HEK293 (cell line): ENCODE results near the gene RAB13.

Experiments used
- CTCF ChIA-PET: fragments of 350-600 bp; formaldehyde crosslinking; extraction: SDS; loops from one replicate; lab custom pipeline; 2021; ENCODE audit warnings: antibody characterized with exemption; lab: Yijun Ruan, JAX
- POLR2A ChIA-PET: fragments of 300-600 bp; formaldehyde crosslinking; extraction: SDS; loops from one replicate; lab custom pipeline; 2020; ENCODE audit warnings: antibody characterized with exemption, inconsistent platforms; lab: Yijun Ruan, JAX
- H3K27ac ChIP-seq: fragments of 200-500 bp; sonication (Bioruptor generic); 2 replicates; pipeline ENCODE4 v1.5.1; 2014; ENCODE audit warnings: low read depth, low read length, control low read depth, inconsistent platforms; ENCODE audit errors: extremely low read depth
- H3K36me3 ChIP-seq, 2 experiments: fragments of 200-500 bp in 1 of 2; sonication (Bioruptor generic) in 1 of 2; 1 replicate in 1 of 2; 2 replicates in 1 of 2; pipeline ENCODE4 v1.5.1; 2014 to 2017; ENCODE audit warnings: inconsistent platforms in 2 of 2, low read length in 2 of 2; ENCODE audit not compliant: control insufficient read depth in 2 of 2, insufficient read depth in 1 of 2
- H3K4me1 ChIP-seq: fragments of 200-500 bp; sonication (Bioruptor generic); 2 replicates; pipeline ENCODE4 v1.5.1; 2014; ENCODE audit warnings: mild to moderate bottlenecking, low read length, inconsistent platforms; ENCODE audit not compliant: control insufficient read depth, insufficient read depth
- H3K4me3 ChIP-seq: 2 replicates; pipeline ENCODE4 v1.5.1; 2011; ENCODE audit warnings: low read depth, mild to moderate bottlenecking, control low read depth, low read length, moderate library complexity
- H3K9me3 ChIP-seq: fragments of 200-500 bp; sonication (Bioruptor generic); 2 replicates; pipeline ENCODE4 v1.5.1; 2014; ENCODE audit warnings: low read depth, low read length, inconsistent platforms; ENCODE audit not compliant: control insufficient read depth, insufficient read depth
- HOXC10 ChIP-seq: sonication (generic); formaldehyde crosslinking; IDR thresholded peaks from 2 replicates; pipeline ENCODE4 v1.8.1; 2023; ENCODE audit warnings: mild to moderate bottlenecking, missing genetic modification reagents
- OVOL3 ChIP-seq: fragments of 450-650 bp; formaldehyde crosslinking; IDR thresholded peaks from 2 replicates; pipeline ENCODE4 v1.5.1; 2016; ENCODE audit warnings: missing biosample characterization, missing genetic modification characterization
- WT1 ChIP-seq: fragments of 450-650 bp; formaldehyde crosslinking; IDR thresholded peaks from 2 replicates; pipeline ENCODE4 v1.5.1; 2016; ENCODE audit warnings: missing biosample characterization, missing genetic modification characterization
- ZBTB21 ChIP-seq: fragments of 450-650 bp; formaldehyde crosslinking; IDR thresholded peaks from 2 replicates; pipeline ENCODE4 v1.5.1; 2017; ENCODE audit warnings: missing biosample characterization, missing genetic modification characterization
- ZBTB7A ChIP-seq: fragments of 450-650 bp; formaldehyde crosslinking; IDR thresholded peaks from 2 replicates; pipeline ENCODE4 v1.5.1; 2016; ENCODE audit warnings: low read depth, missing biosample characterization, missing genetic modification characterization
- ZBTB8A ChIP-seq: fragments of 450-650 bp; formaldehyde crosslinking; IDR thresholded peaks from 2 replicates; pipeline ENCODE4 v1.5.1; 2016; ENCODE audit warnings: missing biosample characterization, missing genetic modification characterization
- ZFHX2 ChIP-seq: fragments of 450-650 bp; formaldehyde crosslinking; conservative IDR thresholded peaks from 2 replicates; pipeline ENCODE4 v1.5.1; 2016; ENCODE audit warnings: missing biosample characterization, missing genetic modification characterization
- ZNF133 ChIP-seq: fragments of 450-650 bp; formaldehyde crosslinking; IDR thresholded peaks from 2 replicates; pipeline ENCODE4 v1.5.1; 2016; ENCODE audit warnings: missing biosample characterization, missing genetic modification characterization
- ZNF16 ChIP-seq: fragments of 450-650 bp; formaldehyde crosslinking; IDR thresholded peaks from 2 replicates; pipeline ENCODE4 v1.5.1; 2016; ENCODE audit warnings: low read depth, missing biosample characterization, missing genetic modification characterization
- ZNF239 ChIP-seq: fragments of 450-650 bp; formaldehyde crosslinking; IDR thresholded peaks from 2 replicates; pipeline ENCODE4 v1.5.1; 2016; ENCODE audit warnings: missing biosample characterization, missing genetic modification characterization
- ZNF292 ChIP-seq: fragments of 450-650 bp; formaldehyde crosslinking; IDR thresholded peaks from 2 replicates; pipeline ENCODE4 v1.5.1; 2016; ENCODE audit warnings: low read depth, missing biosample characterization, missing genetic modification characterization, borderline replicate concordance
- ZNF514 ChIP-seq: fragments of 450-650 bp; formaldehyde crosslinking; IDR thresholded peaks from 2 replicates; pipeline ENCODE4 v1.5.1; 2016; ENCODE audit warnings: missing biosample characterization, missing genetic modification characterization
- ZNF521 ChIP-seq: fragments of 450-650 bp; formaldehyde crosslinking; IDR thresholded peaks from 2 replicates; pipeline ENCODE4 v1.5.1; 2017; ENCODE audit warnings: missing biosample characterization, mild to moderate bottlenecking, missing genetic modification characterization
- ZNF529 ChIP-seq: fragments of 450-650 bp; formaldehyde crosslinking; IDR thresholded peaks from 2 replicates; pipeline ENCODE4 v1.5.1; 2017; ENCODE audit warnings: missing genetic modification characterization, missing biosample characterization; ENCODE audit not compliant: insufficient replicate concordance
- ZNF530 ChIP-seq: fragments of 450-650 bp; formaldehyde crosslinking; IDR thresholded peaks from 2 replicates; pipeline ENCODE4 v1.5.1; 2016; ENCODE audit warnings: low read depth, missing biosample characterization, missing genetic modification characterization
- ZNF548 ChIP-seq: fragments of 450-650 bp; formaldehyde crosslinking; IDR thresholded peaks from 2 replicates; pipeline ENCODE4 v1.5.1; 2016; ENCODE audit warnings: missing biosample characterization, missing genetic modification characterization
- ZNF555 ChIP-seq: fragments of 450-650 bp; formaldehyde crosslinking; conservative IDR thresholded peaks from 2 replicates; pipeline ENCODE4 v1.5.1; 2017; ENCODE audit warnings: missing biosample characterization, mild to moderate bottlenecking, missing genetic modification characterization, inconsistent platforms
- ZNF561 ChIP-seq: fragments of 450-650 bp; IDR thresholded peaks from 2 replicates; pipeline ENCODE4 v1.5.1; 2018; ENCODE audit warnings: missing biosample characterization, missing genetic modification characterization, borderline replicate concordance
- ZNF629 ChIP-seq: fragments of 450-650 bp; formaldehyde crosslinking; IDR thresholded peaks from 2 replicates; pipeline ENCODE4 v1.5.1; 2017; ENCODE audit warnings: missing biosample characterization, missing genetic modification characterization
- ZNF654 ChIP-seq: fragments of 450-650 bp; formaldehyde crosslinking; IDR thresholded peaks from 2 replicates; pipeline ENCODE4 v1.5.1; 2016; ENCODE audit warnings: low read depth, missing biosample characterization, missing genetic modification characterization
- ZNF670 ChIP-seq: fragments of 450-650 bp; formaldehyde crosslinking; IDR thresholded peaks from 2 replicates; pipeline ENCODE4 v1.5.1; 2016; ENCODE audit warnings: missing biosample characterization, missing genetic modification characterization, low read depth
- ZXDB ChIP-seq: fragments of 450-650 bp; formaldehyde crosslinking; IDR thresholded peaks from 2 replicates; pipeline ENCODE4 v1.5.1; 2016; ENCODE audit warnings: missing biosample characterization, missing genetic modification characterization
- TF ChIP-seq, protein P1 (sequence below): fragments of 450-650 bp; formaldehyde crosslinking; IDR thresholded peaks from 2 replicates; pipeline ENCODE4 v1.5.1; 2016; ENCODE audit warnings: missing biosample characterization, missing genetic modification characterization, low read depth
- TF ChIP-seq, protein P2 (sequence below): fragments of 450-650 bp; formaldehyde crosslinking; IDR thresholded peaks from 2 replicates; pipeline ENCODE4 v1.5.1; 2016; ENCODE audit warnings: missing biosample characterization, missing genetic modification characterization, low read depth
- TF ChIP-seq, protein P3 (sequence below): fragments of 450-650 bp; formaldehyde crosslinking; IDR thresholded peaks from 2 replicates; pipeline ENCODE4 v1.5.1; 2016; ENCODE audit warnings: missing biosample characterization, missing genetic modification characterization

Gene RAB13

GRCh38 chr1:153944827-153945117 is 41.4 kb downstream of the RAB13 start:
- Histone ChIP-seq H3K27ac (no peak overlapping the region), H3K4me3 (no peak overlapping the region), H3K4me1 (no peaks in the 10 kb centered on the region), H3K36me3 (peaks cover 0 to 67% of the 10 kb centered on the region in 2 experiments; a peak in 2 of 3 replicates), H3K9me3 (no peaks in the 10 kb centered on the region)
- ChIA-PET POLR2A (interaction anchor here (0.8 to 4.3 kb wide), 7 partner anchors 19 to 169 kb away, joined by 3 to 36 read pairs (median 21); partner anchors contain the start of genes CREB3L4, GATAD2B, JTB and RPS27), CTCF (interaction anchor here (0.6 to 2.5 kb wide), 10 partner anchors 12 to 601 kb away, joined by 3 to 10 read pairs (median 4); partner anchors contain the start of genes JTB and RAB13)
- no peak for TF ChIP-seq ZNF555 (tag by site-specific recombination)
- no peak for TF ChIP-seq ZBTB7A (tag by site-specific recombination)
- no peak for TF ChIP-seq ZNF529 (tag by site-specific recombination)
- TF ChIP-seq ZNF561 (tag by site-specific recombination) = no peak
- no peak for TF ChIP-seq ZNF514 (tag by site-specific recombination)
- TF ChIP-seq ZNF670 (tag by site-specific recombination) = no peak
- no peak for TF ChIP-seq ZNF530
- no peak for TF ChIP-seq ZNF654 (tag by site-specific recombination)
- no peak for TF ChIP-seq ZNF16 (tag by site-specific recombination)
- no peak for TF ChIP-seq ZNF133
- TF ChIP-seq OVOL3 (tag by site-specific recombination) = no peak
- TF ChIP-seq ZXDB (tag by site-specific recombination) = no peak
- no peak for TF ChIP-seq WT1 (tag by site-specific recombination)
- no peak for TF ChIP-seq ZNF239 (tag by site-specific recombination)
- TF ChIP-seq, all 188 proteins: peak for 0

DNA sequence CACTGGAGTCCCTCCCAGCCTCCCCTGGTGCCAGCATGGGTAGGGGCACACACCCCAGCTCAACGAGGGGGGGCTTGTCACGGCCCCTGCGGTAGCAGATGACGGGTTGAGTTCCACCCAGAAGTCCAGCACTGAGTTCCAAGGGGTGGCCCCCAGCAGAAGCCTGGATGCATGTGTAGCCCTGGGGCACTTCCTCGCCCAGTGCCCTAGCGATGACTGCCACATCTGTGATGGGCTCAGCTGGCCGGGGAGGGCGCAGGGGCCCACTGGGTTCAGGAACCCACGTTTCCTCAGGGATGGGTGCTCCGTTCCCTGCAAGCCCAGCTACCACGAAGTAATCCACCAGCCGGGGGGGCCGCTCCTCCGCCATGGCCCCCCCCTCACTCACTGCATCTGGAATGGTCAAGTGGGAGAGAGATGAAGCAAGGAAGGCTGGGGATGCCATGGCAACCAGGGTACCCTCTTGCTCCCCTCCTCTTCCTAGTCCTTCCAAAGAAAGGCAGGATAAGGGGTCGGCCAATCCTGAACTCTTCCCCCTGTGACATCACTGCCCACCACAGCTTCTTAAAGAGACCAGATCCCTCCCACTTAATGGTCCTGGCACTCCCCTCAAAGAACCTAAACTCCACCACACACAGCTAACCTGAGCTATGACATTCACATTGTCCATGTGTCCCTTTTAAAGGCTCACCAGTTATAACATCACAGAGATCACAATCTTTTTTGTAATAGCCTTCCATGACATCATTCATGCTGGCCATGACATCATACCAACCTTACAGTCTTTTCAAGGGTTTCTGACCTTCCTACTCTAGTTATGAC is 41.9 kb downstream of the RAB13 start:
- Histone ChIP-seq H3K4me1 (no peaks in the 10 kb centered on the region), H3K27ac (no peak overlapping the region), H3K9me3 (no peaks in the 10 kb centered on the region), H3K36me3 (peaks cover 0 to 69% of the 10 kb centered on the region in 2 experiments; a peak in 1 of 3 replicates), H3K4me3 (no peak overlapping the region)
- CTCF ChIA-PET = interaction anchor here (0.6 to 2.5 kb wide), 11 partner anchors 13 to 602 kb away, joined by 3 to 10 read pairs (median 3); partner anchors contain the start of genes CREB3L4, JTB and RAB13
- POLR2A ChIA-PET = interaction anchor here (0.7 to 4.3 kb wide), 11 partner anchors 14 to 285 kb away, joined by 3 to 36 read pairs (median 4); partner anchors contain the start of genes CREB3L4, CRTC2, GATAD2B and JTB
- TF ChIP-seq, protein P1, sequence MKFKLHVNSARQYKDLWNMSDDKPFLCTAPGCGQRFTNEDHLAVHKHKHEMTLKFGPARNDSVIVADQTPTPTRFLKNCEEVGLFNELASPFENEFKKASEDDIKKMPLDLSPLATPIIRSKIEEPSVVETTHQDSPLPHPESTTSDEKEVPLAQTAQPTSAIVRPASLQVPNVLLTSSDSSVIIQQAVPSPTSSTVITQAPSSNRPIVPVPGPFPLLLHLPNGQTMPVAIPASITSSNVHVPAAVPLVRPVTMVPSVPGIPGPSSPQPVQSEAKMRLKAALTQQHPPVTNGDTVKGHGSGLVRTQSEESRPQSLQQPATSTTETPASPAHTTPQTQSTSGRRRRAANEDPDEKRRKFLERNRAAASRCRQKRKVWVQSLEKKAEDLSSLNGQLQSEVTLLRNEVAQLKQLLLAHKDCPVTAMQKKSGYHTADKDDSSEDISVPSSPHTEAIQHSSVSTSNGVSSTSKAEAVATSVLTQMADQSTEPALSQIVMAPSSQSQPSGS (tag by site-specific recombination) = peak; percentile 97
- TF ChIP-seq HOXC10 (CRISPR knock-in tag) = no peak
- no peak for TF ChIP-seq ZNF548 (tag by site-specific recombination)
- no peak for TF ChIP-seq ZNF239 (tag by site-specific recombination)
- TF ChIP-seq ZBTB8A = peak; percentile 33; the same call in 1 of the 2 replicates
- TF ChIP-seq ZFHX2 (tag by site-specific recombination) = no peak
- no peak for TF ChIP-seq ZNF292 (tag by site-specific recombination)
- TF ChIP-seq ZNF629 (tag by site-specific recombination) = peak; percentile 98
- TF ChIP-seq, protein P2, sequence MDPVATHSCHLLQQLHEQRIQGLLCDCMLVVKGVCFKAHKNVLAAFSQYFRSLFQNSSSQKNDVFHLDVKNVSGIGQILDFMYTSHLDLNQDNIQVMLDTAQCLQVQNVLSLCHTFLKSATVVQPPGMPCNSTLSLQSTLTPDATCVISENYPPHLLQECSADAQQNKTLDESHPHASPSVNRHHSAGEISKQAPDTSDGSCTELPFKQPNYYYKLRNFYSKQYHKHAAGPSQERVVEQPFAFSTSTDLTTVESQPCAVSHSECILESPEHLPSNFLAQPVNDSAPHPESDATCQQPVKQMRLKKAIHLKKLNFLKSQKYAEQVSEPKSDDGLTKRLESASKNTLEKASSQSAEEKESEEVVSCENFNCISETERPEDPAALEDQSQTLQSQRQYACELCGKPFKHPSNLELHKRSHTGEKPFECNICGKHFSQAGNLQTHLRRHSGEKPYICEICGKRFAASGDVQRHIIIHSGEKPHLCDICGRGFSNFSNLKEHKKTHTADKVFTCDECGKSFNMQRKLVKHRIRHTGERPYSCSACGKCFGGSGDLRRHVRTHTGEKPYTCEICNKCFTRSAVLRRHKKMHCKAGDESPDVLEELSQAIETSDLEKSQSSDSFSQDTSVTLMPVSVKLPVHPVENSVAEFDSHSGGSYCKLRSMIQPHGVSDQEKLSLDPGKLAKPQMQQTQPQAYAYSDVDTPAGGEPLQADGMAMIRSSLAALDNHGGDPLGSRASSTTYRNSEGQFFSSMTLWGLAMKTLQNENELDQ (tag by site-specific recombination) = no peak
- TF ChIP-seq, protein P3, sequence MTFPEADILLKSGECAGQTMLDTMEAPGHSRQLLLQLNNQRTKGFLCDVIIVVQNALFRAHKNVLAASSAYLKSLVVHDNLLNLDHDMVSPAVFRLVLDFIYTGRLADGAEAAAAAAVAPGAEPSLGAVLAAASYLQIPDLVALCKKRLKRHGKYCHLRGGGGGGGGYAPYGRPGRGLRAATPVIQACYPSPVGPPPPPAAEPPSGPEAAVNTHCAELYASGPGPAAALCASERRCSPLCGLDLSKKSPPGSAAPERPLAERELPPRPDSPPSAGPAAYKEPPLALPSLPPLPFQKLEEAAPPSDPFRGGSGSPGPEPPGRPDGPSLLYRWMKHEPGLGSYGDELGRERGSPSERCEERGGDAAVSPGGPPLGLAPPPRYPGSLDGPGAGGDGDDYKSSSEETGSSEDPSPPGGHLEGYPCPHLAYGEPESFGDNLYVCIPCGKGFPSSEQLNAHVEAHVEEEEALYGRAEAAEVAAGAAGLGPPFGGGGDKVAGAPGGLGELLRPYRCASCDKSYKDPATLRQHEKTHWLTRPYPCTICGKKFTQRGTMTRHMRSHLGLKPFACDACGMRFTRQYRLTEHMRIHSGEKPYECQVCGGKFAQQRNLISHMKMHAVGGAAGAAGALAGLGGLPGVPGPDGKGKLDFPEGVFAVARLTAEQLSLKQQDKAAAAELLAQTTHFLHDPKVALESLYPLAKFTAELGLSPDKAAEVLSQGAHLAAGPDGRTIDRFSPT (tag by site-specific recombination) = peak; percentile 38; the same call in 1 of the 2 replicates
- TF ChIP-seq ZBTB21 = peak; percentile 97
- no peak for TF ChIP-seq ZNF521 (tag by site-specific recombination)
- TF ChIP-seq ZNF529 (tag by site-specific recombination) = no peak
